GM23338 (cell line): ENCODE results near the gene ASIC5. TPM values are rescaled to one million over a fixed set of nuclear protein-coding genes. Genes with fewer than 3 reads are reported as not detected.

Source experiments
- ATAC-seq: fragments of 200-7000 bp; cut with Tn5 transposase; 3 replicates; pipeline ENCODE4 v1.9.1; 2020
- DNase-seq: peaks from one replicate; pipeline ENCODE4 v3.0.0-alpha.2; 2015; ENCODE audit warnings: low spot score
- H2AFZ ChIP-seq: fragments of 200-600 bp; sonication (generic); 2 replicates; pipeline ENCODE4 v1.8.0; 2016; ENCODE audit warnings: antibody characterized with exemption, mild to moderate bottlenecking, moderate library complexity
- H3F3A ChIP-seq: fragments of 200-600 bp; sonication (generic); replicated peaks from 2 replicates; pipeline ENCODE4 v1.8.0; 2017; ENCODE audit warnings: antibody characterized with exemption, mixed run types, low read depth
- H3K27ac ChIP-seq: fragments of 200-600 bp; sonication (generic); 2 replicates; pipeline ENCODE4 v1.6.1; 2016; ENCODE audit warnings: low read depth
- H3K27me3 ChIP-seq: fragments of 200-600 bp; sonication (generic); 2 replicates; pipeline ENCODE4 v1.8.0; 2016; ENCODE audit warnings: mild to moderate bottlenecking, mixed run types, moderate library complexity; ENCODE audit not compliant: insufficient read depth
- H3K36me3 ChIP-seq: fragments of 200-600 bp; sonication (generic); 2 replicates; pipeline ENCODE4 v1.8.0; 2016; ENCODE audit warnings: mild to moderate bottlenecking; ENCODE audit not compliant: insufficient read depth
- H3K4me1 ChIP-seq: fragments of 200-600 bp; sonication (generic); 2 replicates; pipeline ENCODE4 v1.8.0; 2016; ENCODE audit warnings: mild to moderate bottlenecking, moderate library complexity; ENCODE audit not compliant: insufficient read depth
- H3K4me2 ChIP-seq: fragments of 200-600 bp; sonication (generic); 2 replicates; pipeline ENCODE4 v1.7.1; 2017; ENCODE audit warnings: mixed run types
- H3K4me3 ChIP-seq: fragments of 200-600 bp; sonication (generic); 2 replicates; pipeline ENCODE4 v1.6.1; 2016; ENCODE audit warnings: mixed run types
- H3K79me2 ChIP-seq: fragments of 200-600 bp; sonication (generic); replicated peaks from 2 replicates; pipeline ENCODE4 v1.8.0; 2017; ENCODE audit warnings: mild to moderate bottlenecking; ENCODE audit not compliant: insufficient read depth
- H3K9me2 ChIP-seq: fragments of 200-600 bp; sonication (generic); 2 replicates; pipeline ENCODE4 v1.8.0; 2017; ENCODE audit not compliant: insufficient read depth
- H4K20me1 ChIP-seq: fragments of 200-600 bp; sonication (generic); replicated peaks from 2 replicates; pipeline ENCODE4 v1.8.0; 2017; ENCODE audit warnings: mild to moderate bottlenecking; ENCODE audit not compliant: insufficient read depth
- H3K27ac Mint-ChIP-seq: 2 replicates; pipeline ENCODE4 v1.8.0; 2020; ENCODE audit warnings: inconsistent platforms, mild to moderate bottlenecking, moderate library complexity, mixed read lengths
- H3K27me3 Mint-ChIP-seq: 3 replicates; pipeline ENCODE4 v1.8.0; 2022; ENCODE audit warnings: low read depth, mild to moderate bottlenecking, moderate library complexity, mixed read lengths, inconsistent platforms; ENCODE audit not compliant: insufficient read depth, poor library complexity
- H3K36me3 Mint-ChIP-seq: 3 replicates; pipeline ENCODE4 v1.8.0; 2021; ENCODE audit warnings: low read depth, mild to moderate bottlenecking, inconsistent platforms, moderate library complexity, mixed read lengths
- H3K4me1 Mint-ChIP-seq: 3 replicates; pipeline ENCODE4 v1.8.0; 2020; ENCODE audit warnings: mild to moderate bottlenecking, inconsistent platforms, mixed read lengths
- H3K4me3 Mint-ChIP-seq: 3 replicates; pipeline ENCODE4 v1.8.0; 2021; ENCODE audit warnings: moderate library complexity, mild to moderate bottlenecking, inconsistent platforms, mixed read lengths
- H3K9me3 Mint-ChIP-seq: 3 replicates; pipeline ENCODE4 v1.8.0; 2020; ENCODE audit warnings: moderate library complexity, mild to moderate bottlenecking, inconsistent platforms, mixed read lengths
- CREB1 ChIP-seq: fragments of 250-450 bp; sonication (Bioruptor Pico); IDR thresholded peaks from 2 replicates; pipeline ENCODE4 v1.5.0; 2020; ENCODE audit warnings: low read depth, mild to moderate bottlenecking, moderate library complexity
- CTCF ChIP-seq, 2 experiments: fragments of 200-600 bp in 1 of 2; sonication (generic) in 1 of 2; conservative IDR thresholded peaks; 2 replicates each; pipeline versions ENCODE4 v1.5.1 to v1.6.1; 2016 to 2017; ENCODE audit warnings: antibody characterized with exemption in 2 of 2, low read depth in 2 of 2, mild to moderate bottlenecking in 2 of 2, moderate library complexity in 1 of 2
- ETS1 ChIP-seq: IDR thresholded peaks from 2 replicates; pipeline ENCODE4 v1.6.1; 2016; ENCODE audit warnings: antibody characterized with exemption
- EZH2 ChIP-seq: fragments of 200-600 bp; sonication (generic); IDR thresholded peaks from one replicate; pipeline ENCODE4 v1.8.0; 2017; ENCODE audit warnings: antibody characterized with exemption, mild to moderate bottlenecking, low read depth; ENCODE audit not compliant: unreplicated experiment
- EZH2phosphoT487 ChIP-seq: fragments of 200-600 bp; sonication (generic); IDR thresholded peaks from one replicate; pipeline ENCODE4 v1.8.1; 2018; ENCODE audit warnings: antibody characterized with exemption; ENCODE audit not compliant: unreplicated experiment
- JUNB ChIP-seq: IDR thresholded peaks from one replicate; pipeline ENCODE4 v1.6.1; 2016; ENCODE audit warnings: antibody characterized with exemption; ENCODE audit not compliant: unreplicated experiment
- NANOG ChIP-seq: IDR thresholded peaks from 2 replicates; pipeline ENCODE4 v1.6.1; 2016; ENCODE audit warnings: antibody characterized with exemption, borderline replicate concordance
- POLR2AphosphoS5 ChIP-seq: IDR thresholded peaks from 2 replicates; pipeline ENCODE4 v1.6.1; 2016; ENCODE audit warnings: antibody characterized with exemption, low read depth
- REST ChIP-seq: IDR thresholded peaks from one replicate; pipeline ENCODE4 v1.6.1; 2018; ENCODE audit warnings: antibody characterized with exemption; ENCODE audit not compliant: unreplicated experiment
- STAT1 ChIP-seq: IDR thresholded peaks from one replicate; pipeline ENCODE4 v1.6.1; 2016; ENCODE audit warnings: antibody characterized with exemption; ENCODE audit not compliant: unreplicated experiment
- ZNF114 ChIP-seq: fragments of 250-450 bp; sonication (Bioruptor Pico); IDR thresholded peaks from 2 replicates; pipeline ENCODE4 v1.5.0; 2020; ENCODE audit warnings: mild to moderate bottlenecking, moderate library complexity
- ZNF331 ChIP-seq: fragments of 250-450 bp; sonication (Bioruptor Pico); IDR thresholded peaks from 2 replicates; pipeline ENCODE4 v1.5.0; 2020; ENCODE audit warnings: low read depth, mild to moderate bottlenecking, moderate library complexity
- ZNF462 ChIP-seq: fragments of 250-450 bp; sonication (Bioruptor Pico); IDR thresholded peaks from 2 replicates; pipeline ENCODE4 v1.5.0; 2020; ENCODE audit warnings: mild to moderate bottlenecking, moderate library complexity
- polyA plus RNA-seq: library from polyadenylated mRNA; unstranded; fragments of >200 nt; fragmentation: Nextera tagmentation; extraction: Ambion mirVana; gene quantifications from 2 replicates; pipeline ENCODE4 v1.2.1, GENCODE V29; 2016
- total RNA-seq: library from RNA; depleted of rRNA; stranded (reverse); fragments of >200 nt; shearing (Covaris generic); gene quantifications from 2 replicates; pipeline ENCODE4 v1.2.3, GENCODE V29; 2014

Gene ASIC5
- total and polyA plus RNA-seq, 2 experiments from 2014 or later = not detected

- DNase-seq = no peak
- H4K20me1 ChIP-seq = no peaks in the 10 kb centered on the region
Measured at GRCh38 chr4:155842080-155842479, 24.0 kb downstream of the ASIC5 start.

More at GRCh38 chr4:155842080-155842479, 24.0 kb downstream of the ASIC5 start:
- H3K4me3 Mint-ChIP-seq = no peak overlapping the region
- Histone ChIP-seq H3K36me3 (peaks cover 9% of the 10 kb centered on the region), H3F3A (no peaks in the 10 kb centered on the region), H3K27ac (no peak overlapping the region), H3K4me2 (no peak overlapping the region), H2AFZ (no peak overlapping the region), H3K79me2 (no peaks in the 10 kb centered on the region), H3K9me2 (no peaks in the 10 kb centered on the region), H3K4me1 (no peaks in the 10 kb centered on the region), H3K4me3 (no peak overlapping the region), H3K27me3 (no peaks in the 10 kb centered on the region)
- ATAC-seq = no peak
- H3K4me1 Mint-ChIP-seq = peaks cover 10% of the 10 kb centered on the region; the same call in 2 of the 3 replicates
- TF ChIP-seq POLR2AphosphoS5 = no peak
- no peak for TF ChIP-seq EZH2phosphoT487
- TF ChIP-seq CTCF (conservative IDR thresholded peaks at IDR 0.05; ENCODE audit: low read depth in 2 of 2) = no peak
- no peak for TF ChIP-seq STAT1
- no peak for TF ChIP-seq NANOG
- no peak for TF ChIP-seq ZNF114
- no peak for TF ChIP-seq ZNF331
- TF ChIP-seq JUNB = no peak
- no peak for TF ChIP-seq REST
- no peak for TF ChIP-seq EZH2
- no peak for TF ChIP-seq CREB1 (CRISPR knock-in tag)
- TF ChIP-seq ETS1 = no peak
- TF ChIP-seq ZNF462 (CRISPR knock-in tag) = no peak
- H3K27ac Mint-ChIP-seq = no peak overlapping the region
- no peaks in the 10 kb centered on the region for H3K27me3 Mint-ChIP-seq
- H3K36me3 Mint-ChIP-seq = peaks cover 7% of the 10 kb centered on the region; the same call in 2 of the 3 replicates
- peaks cover 17% of the 10 kb centered on the region for H3K9me3 Mint-ChIP-seq
